Muscle of arm (tissue), 12 donors: ENCODE data around the gene SLC25A44. TPM values are rescaled to one million over a fixed set of nuclear protein-coding genes. Genes with fewer than 3 reads are reported as not detected.

ENCODE experiments used
- polyA plus RNA-seq, 12 donors: library from polyadenylated mRNA; unstranded; fragments of 120-200 nt; gene quantifications; one replicate each; pipeline ENCODE4 v1.2.1, GENCODE V29; 2013; ENCODE audit not compliant: insufficient read length in 12 of 12

SLC25A44 gene
- polyA plus RNA-seq, 12 donors: 10.5 to 15.8 (median 12.1) TPM; not detected in 1

Other genes starting within 250 kb of the SLC25A44 start
- 100 to 1,000 TPM; 119 to 396 (median 157) TPM for gene ARHGEF2, start 215.6 kb upstream of the SLC25A44 start, polyA plus RNA-seq
- 100 to 1,000 TPM in 11 of 12 donors, not detected in 1; 209 to 317 (median 230) TPM for gene SSR2, start 173.2 kb upstream of the SLC25A44 start, polyA plus RNA-seq
- 10 to 100 TPM in 11 of 12 donors, not detected in 1; 40.2 to 55.3 (median 47.1) TPM for gene UBQLN4, start 140.3 kb upstream of the SLC25A44 start, polyA plus RNA-seq
- gene LAMTOR2, start 139.3 kb upstream of the SLC25A44 start, polyA plus RNA-seq: 10 to 100 TPM in 11 of 12 donors, not detected in 1; 33.6 to 81.4 (median 36.4) TPM
- 10 to 100 TPM in 3 of 12 donors, 1 to 10 TPM in 1, under 1 TPM in 7, not detected in 1; 0.18 to 39.5 (median 0.65) TPM for gene RAB25, start 132.9 kb upstream of the SLC25A44 start, polyA plus RNA-seq
- gene MEX3A, start 111.6 kb upstream of the SLC25A44 start, polyA plus RNA-seq: 100 to 1,000 TPM in 1 of 12 donors, 10 to 100 TPM in 11; 17.0 to 113 (median 23.9) TPM
- 100 to 1,000 TPM; 240 to 804 (median 293) TPM for gene LMNA, start 79.4 kb upstream of the SLC25A44 start, polyA plus RNA-seq
- gene SEMA4A, start 40.5 kb upstream of the SLC25A44 start, polyA plus RNA-seq: 10 to 100 TPM in 2 of 12 donors, 1 to 10 TPM in 9, not detected in 1; 2.2 to 16.5 (median 3.4) TPM
- gene PMF1, start 18.9 kb downstream of the SLC25A44 start, polyA plus RNA-seq: 10 to 100 TPM in 11 of 12 donors, not detected in 1; 37.1 to 66.7 (median 40.6) TPM
- 1 to 10 TPM in 6 of 12 donors, under 1 TPM in 4, not detected in 2; 0.38 to 4.8 (median 1.4) TPM for gene BGLAP, start 48.1 kb downstream of the SLC25A44 start, polyA plus RNA-seq
- 1 to 10 TPM in 11 of 12 donors, not detected in 1; 1.6 to 6.9 (median 3.6) TPM for gene PAQR6, start 54.0 kb downstream of the SLC25A44 start, polyA plus RNA-seq
- gene SMG5, start 88.7 kb downstream of the SLC25A44 start, polyA plus RNA-seq: 10 to 100 TPM in 11 of 12 donors, not detected in 1; 38.6 to 55.8 (median 48.6) TPM
- 10 to 100 TPM in 1 of 12 donors, 1 to 10 TPM in 10, not detected in 1; 3.5 to 17.4 (median 4.2) TPM for gene TMEM79, start 90.2 kb downstream of the SLC25A44 start, polyA plus RNA-seq
- 10 to 100 TPM in 11 of 12 donors, not detected in 1; 12.7 to 57.9 (median 21.4) TPM for gene GLMP, start 101.6 kb downstream of the SLC25A44 start, polyA plus RNA-seq
- gene VHLL, start 105.2 kb downstream of the SLC25A44 start, polyA plus RNA-seq: under 1 TPM in 1 of 12 donors, not detected in 11; 0.27 TPM
- 100 to 1,000 TPM in 11 of 12 donors, not detected in 1; 119 to 268 (median 248) TPM for gene CCT3, start 144.2 kb downstream of the SLC25A44 start, polyA plus RNA-seq
- gene TSACC, start 144.4 kb downstream of the SLC25A44 start, polyA plus RNA-seq: 1 to 10 TPM in 4 of 12 donors, under 1 TPM in 6, not detected in 2; 0.60 to 1.4 (median 0.89) TPM
- under 1 TPM in 1 of 12 donors, not detected in 11; 0.27 TPM for gene RHBG, start 175.1 kb downstream of the SLC25A44 start, polyA plus RNA-seq